ENCODE results near the gene PHACTR2. TPM values are rescaled to one million over a fixed set of nuclear protein-coding genes. Genes with fewer than 3 reads are reported as not detected.

PHACTR2 gene
- total and polyA plus RNA-seq, 9 donors, result 9.8 to 76.2 (median 45.4) TPM

DNA sequence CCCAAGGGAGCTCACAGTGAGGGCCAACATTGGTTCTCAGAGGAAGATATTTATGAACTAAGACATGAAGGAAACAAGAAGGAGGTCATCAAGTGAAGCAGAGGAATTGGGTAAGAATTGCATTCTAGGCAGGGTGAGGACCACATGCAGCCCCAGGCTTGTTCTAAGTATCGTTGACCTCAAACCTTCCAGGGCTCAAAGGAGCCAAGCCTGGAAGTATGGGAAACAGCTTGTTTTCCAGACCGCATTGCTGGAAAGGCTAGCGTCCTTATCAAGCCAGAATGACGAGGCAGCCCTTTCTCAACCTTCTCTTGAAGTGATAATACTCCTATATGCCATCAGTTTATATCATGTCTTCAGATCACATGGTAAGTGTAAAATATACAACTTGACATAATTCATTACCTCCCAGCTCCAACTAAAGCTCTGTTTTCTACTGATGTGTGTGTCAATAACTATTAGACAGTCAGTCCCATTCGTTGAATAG lies 79.6 kb downstream of the PHACTR2 start:
- DNase-seq, result no peak
- no peaks in the 10 kb centered on the region for H3K9me3 ChIP-seq
- H3K4me1 ChIP-seq (ENCODE audit: insufficient read depth), result peaks cover 1% of the 10 kb centered on the region
- no peaks in the 10 kb centered on the region for H3K36me3 ChIP-seq
- no peak for TF ChIP-seq EP300 (IDR thresholded peaks at IDR 0.05)
- TF ChIP-seq POLR2A (IDR thresholded peaks at IDR 0.05), result no peak
- no peak overlapping the region for H3K4me3 ChIP-seq
- intact Hi-C loops (cut with DNase I), result no loop called here
- H3K27me3 ChIP-seq, result no peaks in the 10 kb centered on the region
- H3K27ac ChIP-seq, result no peak overlapping the region
- WGBS, 3 donors, result 97 to 99% (median 98%) methylated on average over 5 of the region's 5 CpGs

- Histone ChIP-seq H3K36me3 (no peaks in the 10 kb centered on the region), H3K4me3 (no peak overlapping the region), H3K27me3 (no peaks in the 10 kb centered on the region), H3K27ac (no peak overlapping the region), H3K4me1 (ENCODE audit: insufficient read depth) (peaks cover 1% of the 10 kb centered on the region), H3K9me3 (no peaks in the 10 kb centered on the region)
- no peak for DNase-seq
- intact Hi-C loops (cut with DNase I), result no loop called here
- TF ChIP-seq CTCF (IDR thresholded peaks at IDR 0.05) (no peak), EP300 (IDR thresholded peaks at IDR 0.05) (no peak), POLR2A (IDR thresholded peaks at IDR 0.05) (no peak)
Measured at GRCh38 chr6:143758551-143758950, 80.8 kb downstream of the PHACTR2 start.

- WGBS, 3 donors, result 83 to 90% (median 89%) methylated on average over 3 of the region's 3 CpGs
- TF ChIP-seq CTCF (IDR thresholded peaks at IDR 0.05), result no peak
- TF ChIP-seq POLR2A (IDR thresholded peaks at IDR 0.05), result no peak
- no peak for TF ChIP-seq EP300 (IDR thresholded peaks at IDR 0.05)
- DNase-seq, result no peak
Measured at GRCh38 chr6:143759666-143760065, 81.9 kb downstream of the PHACTR2 start.

DNA sequence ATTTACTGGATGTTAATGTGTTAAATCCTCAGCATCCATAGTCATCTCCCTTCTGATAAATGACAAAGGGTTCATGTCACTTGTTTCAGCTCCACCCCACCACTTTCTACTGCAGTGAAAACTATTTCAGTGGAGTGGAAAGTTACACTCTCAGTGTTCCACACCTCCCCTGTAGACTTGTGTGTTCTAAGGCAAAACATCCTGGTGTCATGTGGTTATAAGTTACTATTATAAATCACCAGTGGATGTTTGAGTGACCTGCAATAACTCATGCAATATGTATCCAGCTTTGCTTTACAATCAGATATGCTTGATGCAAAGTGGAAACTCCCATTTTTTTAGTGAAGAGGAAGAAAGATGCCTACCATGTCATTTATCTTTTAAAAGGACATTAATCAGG lies 83.3 kb downstream of the PHACTR2 start:
- Histone ChIP-seq H3K36me3 (no peaks in the 10 kb centered on the region), H3K27ac (no peak overlapping the region), H3K4me1 (ENCODE audit: insufficient read depth) (no peaks in the 10 kb centered on the region), H3K9me3 (no peaks in the 10 kb centered on the region), H3K27me3 (no peaks in the 10 kb centered on the region), H3K4me3 (no peak overlapping the region)
- TF ChIP-seq EP300 (IDR thresholded peaks at IDR 0.05) (no peak), CTCF (IDR thresholded peaks at IDR 0.05) (no peak), POLR2A (IDR thresholded peaks at IDR 0.05) (no peak)
- DNase-seq, result no peak
- intact Hi-C loops (cut with DNase I), result no loop called here

More at GRCh38 chr6:143759666-143760065, 81.9 kb downstream of the PHACTR2 start:
- Histone ChIP-seq H3K4me1 (ENCODE audit: insufficient read depth) (peaks cover 1% of the 10 kb centered on the region), H3K36me3 (no peaks in the 10 kb centered on the region), H3K27ac (no peak overlapping the region), H3K27me3 (no peaks in the 10 kb centered on the region), H3K4me3 (no peak overlapping the region), H3K9me3 (no peaks in the 10 kb centered on the region)
- intact Hi-C loops (cut with DNase I), result no loop called here

DNA sequence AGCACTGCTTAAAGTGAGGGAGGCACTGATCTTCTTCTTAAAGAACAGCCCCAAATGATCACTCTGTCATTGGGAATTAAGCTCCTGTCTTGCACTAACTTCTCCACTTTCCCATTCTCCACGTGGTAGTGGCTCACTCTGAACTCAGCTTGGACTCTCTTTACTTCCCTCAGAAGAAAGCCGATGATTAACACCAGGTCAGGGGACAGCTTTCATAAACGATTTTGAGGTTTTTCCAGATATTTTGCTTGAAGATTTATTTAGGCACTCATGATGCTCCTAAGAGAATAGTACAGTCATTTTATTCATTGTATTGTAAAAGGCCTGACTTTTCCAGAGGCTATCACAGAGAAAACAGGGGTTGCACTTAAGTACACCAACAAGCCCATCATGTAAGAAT lies 84.4 kb downstream of the PHACTR2 start:
- DNase-seq, result no peak
- Histone ChIP-seq H3K27me3 (no peaks in the 10 kb centered on the region), H3K27ac (no peak overlapping the region), H3K4me1 (ENCODE audit: insufficient read depth) (no peaks in the 10 kb centered on the region), H3K9me3 (no peaks in the 10 kb centered on the region), H3K4me3 (no peak overlapping the region), H3K36me3 (no peaks in the 10 kb centered on the region)
- 55 to 78% (median 57%) methylated on average over 3 of the region's 3 CpGs for WGBS, 3 donors
- TF ChIP-seq CTCF (IDR thresholded peaks at IDR 0.05) (no peak), POLR2A (IDR thresholded peaks at IDR 0.05) (no peak), EP300 (IDR thresholded peaks at IDR 0.05) (no peak)
- intact Hi-C loops (cut with DNase I), result no loop called here

Measured in ovary (tissue), 9 donors.